Neural cell (in vitro differentiated cells): ENCODE data around the gene VWA1.

Source experiments
- EP300 ChIP-seq: fragments of 450-650 bp; conservative IDR thresholded peaks from 2 replicates; pipeline ENCODE4 v1.6.1; 2014; ENCODE audit warnings: antibody characterized with exemption, mild to moderate bottlenecking, moderate library complexity; ENCODE audit not compliant: poor library complexity, severe bottlenecking
- EZH2 ChIP-seq: fragments of 200-600, 300-800 bp; shearing (Covaris generic), sonication (generic); IDR thresholded peaks from 2 replicates; pipeline ENCODE4 v1.6.1; 2014; ENCODE audit warnings: antibody characterized with exemption, low read length, borderline replicate concordance, mild to moderate bottlenecking; ENCODE audit not compliant: insufficient read depth, poor library complexity, severe bottlenecking
- POLR2AphosphoS5 ChIP-seq: IDR thresholded peaks from 2 replicates; pipeline ENCODE4 v1.6.1; 2012
- RAD21 ChIP-seq: fragments of 450-650 bp; conservative IDR thresholded peaks from 2 replicates; pipeline ENCODE4 v1.6.1; 2014; ENCODE audit warnings: antibody characterized with exemption, mild to moderate bottlenecking, moderate library complexity
- TAF1 ChIP-seq: IDR thresholded peaks from 2 replicates; pipeline ENCODE4 v1.6.1; 2012; ENCODE audit warnings: low read depth
- TF ChIP-seq, protein P1 (sequence below): fragments of 450-650 bp; IDR thresholded peaks from 2 replicates; pipeline ENCODE4 v1.5.1; 2014; ENCODE audit warnings: antibody characterized with exemption, mild to moderate bottlenecking, moderate library complexity; ENCODE audit not compliant: poor library complexity, severe bottlenecking
- TF ChIP-seq, protein P2 (sequence below): IDR thresholded peaks from 2 replicates; pipeline ENCODE4 v1.6.1; 2012; ENCODE audit warnings: borderline replicate concordance

DNA sequence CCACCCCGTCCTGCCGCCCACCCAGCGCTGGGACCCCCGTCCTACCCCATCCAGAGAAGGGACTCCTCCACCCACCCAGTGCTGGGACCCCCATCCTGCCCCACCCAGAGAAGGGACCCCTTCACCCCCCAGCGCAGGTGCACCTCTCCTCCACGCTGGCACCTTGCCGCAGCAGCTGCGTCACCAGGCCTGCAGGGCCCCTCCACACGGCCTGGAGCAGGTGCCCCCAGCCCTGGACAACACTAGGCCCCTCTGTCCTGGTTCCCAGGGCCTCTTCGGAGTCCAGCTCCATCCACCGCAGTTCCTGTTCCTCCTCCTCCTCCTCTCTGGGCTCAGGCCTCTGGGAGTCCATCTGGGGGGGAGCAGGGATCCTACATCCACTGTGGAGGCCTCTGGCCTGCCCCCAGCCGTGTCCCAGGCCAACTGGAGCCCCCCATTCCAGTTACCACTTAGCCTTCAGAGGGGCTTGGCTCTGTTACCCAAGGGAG is 14.8 kb upstream of the VWA1 start:
- TF ChIP-seq, protein P1, sequence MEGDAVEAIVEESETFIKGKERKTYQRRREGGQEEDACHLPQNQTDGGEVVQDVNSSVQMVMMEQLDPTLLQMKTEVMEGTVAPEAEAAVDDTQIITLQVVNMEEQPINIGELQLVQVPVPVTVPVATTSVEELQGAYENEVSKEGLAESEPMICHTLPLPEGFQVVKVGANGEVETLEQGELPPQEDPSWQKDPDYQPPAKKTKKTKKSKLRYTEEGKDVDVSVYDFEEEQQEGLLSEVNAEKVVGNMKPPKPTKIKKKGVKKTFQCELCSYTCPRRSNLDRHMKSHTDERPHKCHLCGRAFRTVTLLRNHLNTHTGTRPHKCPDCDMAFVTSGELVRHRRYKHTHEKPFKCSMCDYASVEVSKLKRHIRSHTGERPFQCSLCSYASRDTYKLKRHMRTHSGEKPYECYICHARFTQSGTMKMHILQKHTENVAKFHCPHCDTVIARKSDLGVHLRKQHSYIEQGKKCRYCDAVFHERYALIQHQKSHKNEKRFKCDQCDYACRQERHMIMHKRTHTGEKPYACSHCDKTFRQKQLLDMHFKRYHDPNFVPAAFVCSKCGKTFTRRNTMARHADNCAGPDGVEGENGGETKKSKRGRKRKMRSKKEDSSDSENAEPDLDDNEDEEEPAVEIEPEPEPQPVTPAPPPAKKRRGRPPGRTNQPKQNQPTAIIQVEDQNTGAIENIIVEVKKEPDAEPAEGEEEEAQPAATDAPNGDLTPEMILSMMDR, result no peak
- no peak for TF ChIP-seq EZH2
- TF ChIP-seq EP300, result no peak
- TF ChIP-seq, protein P2, sequence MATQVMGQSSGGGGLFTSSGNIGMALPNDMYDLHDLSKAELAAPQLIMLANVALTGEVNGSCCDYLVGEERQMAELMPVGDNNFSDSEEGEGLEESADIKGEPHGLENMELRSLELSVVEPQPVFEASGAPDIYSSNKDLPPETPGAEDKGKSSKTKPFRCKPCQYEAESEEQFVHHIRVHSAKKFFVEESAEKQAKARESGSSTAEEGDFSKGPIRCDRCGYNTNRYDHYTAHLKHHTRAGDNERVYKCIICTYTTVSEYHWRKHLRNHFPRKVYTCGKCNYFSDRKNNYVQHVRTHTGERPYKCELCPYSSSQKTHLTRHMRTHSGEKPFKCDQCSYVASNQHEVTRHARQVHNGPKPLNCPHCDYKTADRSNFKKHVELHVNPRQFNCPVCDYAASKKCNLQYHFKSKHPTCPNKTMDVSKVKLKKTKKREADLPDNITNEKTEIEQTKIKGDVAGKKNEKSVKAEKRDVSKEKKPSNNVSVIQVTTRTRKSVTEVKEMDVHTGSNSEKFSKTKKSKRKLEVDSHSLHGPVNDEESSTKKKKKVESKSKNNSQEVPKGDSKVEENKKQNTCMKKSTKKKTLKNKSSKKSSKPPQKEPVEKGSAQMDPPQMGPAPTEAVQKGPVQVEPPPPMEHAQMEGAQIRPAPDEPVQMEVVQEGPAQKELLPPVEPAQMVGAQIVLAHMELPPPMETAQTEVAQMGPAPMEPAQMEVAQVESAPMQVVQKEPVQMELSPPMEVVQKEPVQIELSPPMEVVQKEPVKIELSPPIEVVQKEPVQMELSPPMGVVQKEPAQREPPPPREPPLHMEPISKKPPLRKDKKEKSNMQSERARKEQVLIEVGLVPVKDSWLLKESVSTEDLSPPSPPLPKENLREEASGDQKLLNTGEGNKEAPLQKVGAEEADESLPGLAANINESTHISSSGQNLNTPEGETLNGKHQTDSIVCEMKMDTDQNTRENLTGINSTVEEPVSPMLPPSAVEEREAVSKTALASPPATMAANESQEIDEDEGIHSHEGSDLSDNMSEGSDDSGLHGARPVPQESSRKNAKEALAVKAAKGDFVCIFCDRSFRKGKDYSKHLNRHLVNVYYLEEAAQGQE, result no peak
- no peak for TF ChIP-seq POLR2AphosphoS5
- no peak for TF ChIP-seq RAD21
- TF ChIP-seq TAF1, result no peak
